HepG2 (cell line): Measurements from ENCODE around the gene TMEM253. TPM values are rescaled to one million over a fixed set of nuclear protein-coding genes. Genes with fewer than 3 reads are reported as not detected.

ENCODE experiments used
- EP300 ChIP-seq, 3 experiments: sonication (generic) in 1 of 3; formaldehyde crosslinking in 1 of 3; IDR thresholded peaks; 2 replicates each; pipeline versions ENCODE4 v1.5.1 to v1.6.1; 2011 to 2020; ENCODE audit warnings: low read depth in 2 of 3, low read length in 2 of 3, borderline replicate concordance in 1 of 3, improper control_type of control experiment in 1 of 3, mild to moderate bottlenecking in 1 of 3, missing genetic modification reagents in 1 of 3, moderate library complexity in 1 of 3
- HMGXB3 ChIP-seq: sonication (generic); formaldehyde crosslinking; IDR thresholded peaks from 2 replicates; pipeline ENCODE4 v1.4.0; 2020; ENCODE audit warnings: missing genetic modification reagents, borderline replicate concordance
- TCF12 ChIP-seq, 2 experiments: fragments of 450-650 bp in 1 of 2; sonication (generic) in 1 of 2; formaldehyde crosslinking in 1 of 2; IDR thresholded peaks; 2 replicates each; pipeline versions ENCODE4 v1.6.1 to v1.8.0; 2017 to 2022; ENCODE audit warnings: antibody characterized with exemption in 1 of 2, mild to moderate bottlenecking in 1 of 2, missing genetic modification reagents in 1 of 2, moderate library complexity in 1 of 2
- WIZ ChIP-seq: sonication (generic); formaldehyde crosslinking; IDR thresholded peaks from 2 replicates; pipeline ENCODE4 v1.5.1; 2020; ENCODE audit warnings: mild to moderate bottlenecking, missing genetic modification reagents
- ZFX ChIP-seq: sonication (generic); formaldehyde crosslinking; IDR thresholded peaks from 2 replicates; pipeline ENCODE4 v1.4.0; 2020; ENCODE audit warnings: mild to moderate bottlenecking, low read depth, missing genetic modification reagents, moderate library complexity
- polyA plus RNA-seq, 8 experiments: library from polyadenylated mRNA; depleted of rRNA in 3 of 8; stranded (reverse) in 7 of 8; unstranded in 1 of 8; fragments of >200 nt; fragmentation: Illumina TruSeq in 4 of 8; extraction: Trizol in 4 of 8; gene quantifications; 2 replicates each; pipeline versions ENCODE4 v1.2.1 to v1.2.3, GENCODE V29; 2011 to 2016; ENCODE audit warnings: low read depth in 4 of 8, missing spikeins in 1 of 8, mixed read lengths in 1 of 8; ENCODE audit not compliant: insufficient read depth in 1 of 8
- total RNA-seq, 5 experiments: library from RNA; depleted of rRNA; stranded (reverse); fragments of >200 nt; fragmentation: Illumina TruSeq; extraction: Trizol; gene quantifications; 2 replicates each; pipeline ENCODE4 v1.2.3, GENCODE V29; 2016; ENCODE audit warnings: low read depth in 1 of 5

Gene TMEM253
- total and polyA plus RNA-seq, 2 of the 13 experiments (the other 11 are each of a cell fraction or from before 2014, with no cell fraction given), result 0.29 to 0.45 TPM

- peak; percentile 59; the same call in 1 of the 2 replicates for TF ChIP-seq ZFX (CRISPR knock-in tag)
- no peak for TF ChIP-seq TCF12 (IDR thresholded peaks at IDR 0.05)
- 0 out of 2 replicates have a peak, but pooled peaks have one; percentile 8 for TF ChIP-seq TCF12 (CRISPR knock-in tag; IDR thresholded peaks at IDR 0.05)
- TF ChIP-seq EP300 (IDR thresholded peaks at IDR 0.05; ENCODE audit: low read depth in 2 of 2, low read length in 2 of 2), result no peak
- 0 out of 2 replicates have a peak, but pooled peaks have one; percentile 13 for TF ChIP-seq EP300 (CRISPR knock-in tag; IDR thresholded peaks at IDR 0.05; ENCODE audit: borderline replicate concordance)
- no peak for TF ChIP-seq WIZ (CRISPR knock-in tag)
- TF ChIP-seq HMGXB3 (CRISPR knock-in tag), result no peak
These were observed 1.9 kb downstream of the TMEM253 start (continued) for GRCh38 chr14:21102521-21103410.
